CD4-positive, alpha-beta T cell treated with Interleukin-15 for 1 hour (primary cell): ENCODE data around the gene SETX.
"Not testable (repeated sequence)": the region's sequence is repeated elsewhere in the genome, so short reads cannot be mapped to it uniquely, and the experiment has no call there.

Experiments used
- DNase-seq: peaks from one replicate; pipeline ENCODE4 v3.0.0-alpha.2; 2020

SETX gene

GRCh38 chr9:132354637-132355355 lies at the start of gene SETX:
Gene SETX, minus strand, starts transcription at chr9:132354986. Its CDS starts 5,558 bp downstream, at chr9:132349428.
- peak; percentile 98 for DNase-seq

GRCh38 chr9:132404228-132404881 lies 49.6 kb upstream of the SETX start:
- no peak for DNase-seq

GRCh38 chr9:132401824-132402223 lies 47.0 kb upstream of the SETX start:
- DNase-seq, result no peak

GRCh38 chr9:132395560-132395959 lies 40.8 kb upstream of the SETX start:
- DNase-seq, result no peak

GRCh38 chr9:132391449-132391848 lies 36.7 kb upstream of the SETX start:
- DNase-seq, result no peak

GRCh38 chr9:132390966-132391365 lies 36.2 kb upstream of the SETX start:
- no peak for DNase-seq

- DNase-seq, result no peak
These were observed 32.3 kb upstream of the SETX start for GRCh38 chr9:132387133-132387532.

GRCh38 chr9:132384376-132384775 lies 29.6 kb upstream of the SETX start:
- no peak for DNase-seq

- peak; percentile 63 for DNase-seq
These were observed 28.7 kb upstream of the SETX start for GRCh38 chr9:132383462-132383883.

GRCh38 chr9:132381966-132382541 lies 27.3 kb upstream of the SETX start:
- DNase-seq, result no peak

GRCh38 chr9:132378416-132378815 lies 23.6 kb upstream of the SETX start:
- not testable (repeated sequence) for DNase-seq

- not testable (repeated sequence) for DNase-seq
These were observed 23.0 kb upstream of the SETX start for GRCh38 chr9:132377769-132378168.

GRCh38 chr9:132372177-132373095 lies 17.6 kb upstream of the SETX start:
- peak; percentile 54 for DNase-seq

GRCh38 chr9:132370592-132370991 lies 15.8 kb upstream of the SETX start:
- no peak for DNase-seq

GRCh38 chr9:132369421-132369820 lies 14.6 kb upstream of the SETX start:
- DNase-seq, result no peak

- DNase-seq, result no peak
These were observed 13.0 kb upstream of the SETX start for GRCh38 chr9:132367613-132368313.

- no peak for DNase-seq
These were observed 11.7 kb upstream of the SETX start for GRCh38 chr9:132366481-132366880.

- no peak for DNase-seq
These were observed 11.2 kb upstream of the SETX start for GRCh38 chr9:132365986-132366385.

- no peak for DNase-seq
These were observed 9.3 kb upstream of the SETX start for GRCh38 chr9:132364068-132364467.

GRCh38 chr9:132357764-132358163 lies 3.0 kb upstream of the SETX start:
- no peak for DNase-seq

- no peak for DNase-seq
These were observed 1.6 kb upstream of the SETX start for GRCh38 chr9:132356324-132356924.
